ENCODE results near the gene PPM1G. TPM values are rescaled to one million over a fixed set of nuclear protein-coding genes. Genes with fewer than 3 reads are reported as not detected.

PPM1G gene
- total RNA-seq, 2 donors from 2014 or later = 36.3 to 49.4 TPM

DNA sequence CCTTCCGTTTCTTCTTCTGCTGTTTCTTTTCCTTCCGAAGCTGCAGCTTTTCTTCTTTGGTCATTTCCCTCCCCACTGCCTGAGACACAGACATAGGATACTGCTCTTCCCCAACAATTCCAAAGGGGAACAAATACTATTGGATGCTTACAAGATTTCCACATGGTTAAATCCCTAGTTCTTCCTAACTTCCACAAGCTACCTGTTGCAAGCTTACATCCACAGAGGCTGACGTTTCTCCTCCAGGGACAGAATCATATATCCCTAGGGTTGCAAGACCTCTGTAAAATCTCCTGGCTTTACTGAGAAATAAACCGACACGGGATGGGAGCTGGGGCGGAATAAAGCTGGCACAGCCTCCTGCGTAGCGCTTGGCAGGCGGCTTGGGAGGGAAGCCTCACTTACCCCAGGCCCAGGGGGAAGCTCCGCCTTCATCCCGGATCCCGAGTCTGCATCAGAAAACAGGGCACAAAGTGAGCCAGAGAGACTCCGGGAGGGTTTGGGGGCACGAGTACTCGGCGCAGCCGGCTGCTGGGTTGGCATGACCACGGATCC lies 39.8 kb downstream of the PPM1G start:
- H3K4me3 ChIP-seq = peak overlapping the region; percentile 70 to 94
- intact Hi-C loops (cut with DNase I) = no loop called here
- ATAC-seq = peak; percentile 19
- H3K36me3 ChIP-seq (replicated peaks in 1 of 2; ENCODE audit: insufficient read depth in 1 of 2, low read depth in 2 of 2) = peaks cover 0 to 31% of the 10 kb centered on the region in 2 donors
- DNase-seq = peak in 3 of 4 donors; percentile 61 to 64 (median 63)
- WGBS, 2 donors = 1 to 2% methylated on average over 10 to 18 of the region's 18 CpGs
- TF ChIP-seq, protein P1, sequence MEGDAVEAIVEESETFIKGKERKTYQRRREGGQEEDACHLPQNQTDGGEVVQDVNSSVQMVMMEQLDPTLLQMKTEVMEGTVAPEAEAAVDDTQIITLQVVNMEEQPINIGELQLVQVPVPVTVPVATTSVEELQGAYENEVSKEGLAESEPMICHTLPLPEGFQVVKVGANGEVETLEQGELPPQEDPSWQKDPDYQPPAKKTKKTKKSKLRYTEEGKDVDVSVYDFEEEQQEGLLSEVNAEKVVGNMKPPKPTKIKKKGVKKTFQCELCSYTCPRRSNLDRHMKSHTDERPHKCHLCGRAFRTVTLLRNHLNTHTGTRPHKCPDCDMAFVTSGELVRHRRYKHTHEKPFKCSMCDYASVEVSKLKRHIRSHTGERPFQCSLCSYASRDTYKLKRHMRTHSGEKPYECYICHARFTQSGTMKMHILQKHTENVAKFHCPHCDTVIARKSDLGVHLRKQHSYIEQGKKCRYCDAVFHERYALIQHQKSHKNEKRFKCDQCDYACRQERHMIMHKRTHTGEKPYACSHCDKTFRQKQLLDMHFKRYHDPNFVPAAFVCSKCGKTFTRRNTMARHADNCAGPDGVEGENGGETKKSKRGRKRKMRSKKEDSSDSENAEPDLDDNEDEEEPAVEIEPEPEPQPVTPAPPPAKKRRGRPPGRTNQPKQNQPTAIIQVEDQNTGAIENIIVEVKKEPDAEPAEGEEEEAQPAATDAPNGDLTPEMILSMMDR (IDR thresholded peaks at IDR 0.05) = no peak
- TF ChIP-seq POLR2A (IDR thresholded peaks at IDR 0.05) = no peak
- H3K27ac ChIP-seq = peak overlapping the region; percentile 90 to 94 (median 92)
- no peaks in the 10 kb centered on the region for H3K27me3 ChIP-seq
- peaks cover 27% of the 10 kb centered on the region for H3K4me1 ChIP-seq
- H3K9me3 ChIP-seq = no peaks in the 10 kb centered on the region

DNA sequence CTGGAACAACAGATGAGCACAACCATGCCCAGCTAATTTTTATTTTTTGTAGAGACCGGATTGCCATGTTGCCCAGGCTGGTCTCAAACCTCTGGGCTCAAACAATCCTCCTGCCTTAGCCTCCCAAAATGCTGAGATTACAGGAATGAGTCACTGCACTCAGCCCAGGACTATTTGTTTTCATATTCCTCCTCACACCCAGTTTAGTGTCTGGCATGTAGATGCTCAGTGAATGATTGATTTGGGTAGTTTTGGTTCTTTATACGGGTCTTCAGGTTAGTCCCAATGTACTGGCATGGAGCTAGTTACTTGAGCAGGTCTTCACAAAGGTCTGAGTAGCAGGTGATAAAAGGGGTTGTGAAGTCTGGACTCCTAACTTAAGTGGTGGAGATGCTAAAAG lies 45.5 kb downstream of the PPM1G start:
- intact Hi-C loops (cut with DNase I) = no loop called here
- peaks cover 0 to 32% of the 10 kb centered on the region in 2 donors for H3K36me3 ChIP-seq (replicated peaks in 1 of 2; ENCODE audit: insufficient read depth in 1 of 2, low read depth in 2 of 2)
- no peak for TF ChIP-seq POLR2A (IDR thresholded peaks at IDR 0.05)
- TF ChIP-seq, protein P1 (IDR thresholded peaks at IDR 0.05) = no peak
- 59 to 66% methylated on average over 2 of the region's 2 CpGs for WGBS, 2 donors
- DNase-seq = no peak
- no peaks in the 10 kb centered on the region for H3K27me3 ChIP-seq
- H3K27ac ChIP-seq = no peak overlapping the region
- H3K9me3 ChIP-seq = no peaks in the 10 kb centered on the region
- H3K4me3 ChIP-seq = no peak overlapping the region
- no peak for ATAC-seq
- peaks cover 6% of the 10 kb centered on the region for H3K4me1 ChIP-seq

DNA sequence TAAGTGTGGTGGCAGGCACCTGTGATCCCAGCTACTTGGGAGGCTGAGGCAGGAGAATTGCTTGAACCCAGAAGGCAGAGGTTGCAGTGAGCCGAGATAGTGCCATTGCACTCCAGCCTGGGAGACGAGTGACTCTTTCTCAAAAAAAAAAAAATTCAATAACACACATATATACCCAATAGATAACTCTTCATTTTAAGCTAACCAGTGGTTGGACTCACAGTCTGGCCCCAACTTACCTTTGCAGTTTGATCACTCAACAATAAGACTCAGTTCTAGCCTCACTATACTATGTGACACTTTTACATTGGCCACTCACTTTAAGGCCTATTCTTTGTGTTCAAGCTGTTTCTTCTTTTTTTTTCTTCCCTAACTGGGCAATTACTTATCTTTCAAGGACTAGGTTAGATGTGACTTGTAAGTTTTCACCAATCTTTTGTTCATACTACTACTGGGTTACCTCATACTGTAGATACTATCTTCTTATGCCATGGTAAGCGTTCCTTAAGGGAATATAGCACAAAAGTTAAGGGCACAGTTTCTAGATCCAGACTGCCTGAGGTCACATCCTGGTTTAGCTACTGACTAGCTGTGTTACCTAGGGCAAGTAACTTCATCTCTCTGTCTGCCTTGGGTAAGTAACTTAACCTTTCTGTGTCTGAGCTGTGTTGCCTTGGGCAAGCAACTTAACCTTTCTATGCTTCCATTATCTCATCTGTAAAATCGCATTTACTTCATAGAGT lies 46.5 kb downstream of the PPM1G start:
- WGBS, 2 donors = 84 to 87% methylated on average over 4 of the region's 4 CpGs
- DNase-seq (no peak), ATAC-seq (no peak)
- H3K36me3 ChIP-seq (replicated peaks in 1 of 2; ENCODE audit: insufficient read depth in 1 of 2, low read depth in 2 of 2) = peaks cover 0 to 28% of the 10 kb centered on the region in 2 donors
- TF ChIP-seq, protein P1 (IDR thresholded peaks at IDR 0.05) = no peak
- peak in 1 of 3 donors; percentile 5 for TF ChIP-seq POLR2A (IDR thresholded peaks at IDR 0.05)
- no peaks in the 10 kb centered on the region for H3K9me3 ChIP-seq
- intact Hi-C loops (cut with DNase I) = no loop called here
- peaks cover 8% of the 10 kb centered on the region for H3K4me1 ChIP-seq
- no peaks in the 10 kb centered on the region for H3K27me3 ChIP-seq
- H3K27ac ChIP-seq = no peak overlapping the region
- no peak overlapping the region for H3K4me3 ChIP-seq

DNA sequence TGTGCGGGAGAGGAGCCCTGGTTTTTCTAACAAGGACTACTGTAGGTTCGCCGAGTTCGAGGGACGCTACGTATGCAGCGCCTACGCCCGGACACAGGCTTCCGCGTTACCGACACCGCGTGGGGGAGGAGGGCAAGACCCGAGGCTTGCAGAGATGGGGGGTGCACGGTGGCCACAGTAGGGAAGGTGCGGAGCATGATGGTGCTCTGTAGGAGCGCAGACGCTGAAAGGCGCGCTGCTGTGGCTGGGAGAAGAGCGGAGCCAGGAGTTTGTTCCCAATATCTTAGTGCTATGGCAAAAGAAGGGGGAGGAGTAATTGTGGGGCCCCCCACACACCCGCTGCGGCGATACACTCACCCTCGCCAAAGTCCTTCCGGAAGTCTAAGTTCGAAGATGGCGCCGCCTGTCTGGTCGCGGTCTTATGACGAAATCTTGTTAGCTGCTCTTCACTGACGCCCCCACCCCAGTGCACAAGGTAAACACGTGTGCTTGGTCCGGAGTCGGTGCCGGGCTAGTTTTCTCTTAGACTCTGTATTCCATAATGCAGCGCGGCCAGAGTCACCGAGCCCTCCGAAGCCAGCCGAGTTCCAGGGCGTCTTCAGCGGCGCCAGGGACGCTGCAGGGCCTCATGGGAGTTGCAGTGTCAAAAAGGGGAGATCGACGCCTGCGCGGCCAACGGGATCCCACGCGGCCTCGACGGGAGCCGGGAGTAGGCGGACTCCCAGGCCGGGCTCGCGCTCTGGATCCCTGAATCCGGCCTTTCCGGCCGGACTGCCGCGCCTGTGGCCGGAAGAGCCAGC lies 52.8 kb downstream of the PPM1G start, which contains the start of gene GTF3C2:
Gene GTF3C2 (minus strand): TSS at position 383 of the 800 bp plus-strand sequence. CDS start 13,210 bp downstream, outside the sequence.
- DNase-seq (peak; percentile 95 to 97 (median 96)), ATAC-seq (peak; percentile 97)
- H3K27ac ChIP-seq = peak within 1 kb of the TSS; percentile 75 to 93 (median 88)
- no peaks in the 10 kb centered on the region for H3K27me3 ChIP-seq
- H3K9me3 ChIP-seq = no peaks in the 10 kb centered on the region
- 0 to 1% methylated on average over 24 to 67 of the region's 67 CpGs for WGBS, 2 donors
- H3K4me1 ChIP-seq = peaks cover 38% of the 10 kb centered on the region
- H3K4me3 ChIP-seq = peak within 1 kb of the TSS; percentile 72 to 80
- TF ChIP-seq, protein P1 (IDR thresholded peaks at IDR 0.05) = peak in 3 of 7 experiments; percentile 27 to 36 (median 29)
- TF ChIP-seq POLR2A (IDR thresholded peaks at IDR 0.05) = no peak
- no peaks in the 10 kb centered on the region for H3K36me3 ChIP-seq (replicated peaks in 1 of 2; ENCODE audit: insufficient read depth in 1 of 2, low read depth in 2 of 2)
- intact Hi-C loops (cut with DNase I) = no loop called here
